ENCODE results near the gene LAMC2.
"Not testable (repeated sequence)": the region's sequence is repeated elsewhere in the genome, so short reads cannot be mapped to it uniquely, and the experiment has no call there.

Gene LAMC2

DNA sequence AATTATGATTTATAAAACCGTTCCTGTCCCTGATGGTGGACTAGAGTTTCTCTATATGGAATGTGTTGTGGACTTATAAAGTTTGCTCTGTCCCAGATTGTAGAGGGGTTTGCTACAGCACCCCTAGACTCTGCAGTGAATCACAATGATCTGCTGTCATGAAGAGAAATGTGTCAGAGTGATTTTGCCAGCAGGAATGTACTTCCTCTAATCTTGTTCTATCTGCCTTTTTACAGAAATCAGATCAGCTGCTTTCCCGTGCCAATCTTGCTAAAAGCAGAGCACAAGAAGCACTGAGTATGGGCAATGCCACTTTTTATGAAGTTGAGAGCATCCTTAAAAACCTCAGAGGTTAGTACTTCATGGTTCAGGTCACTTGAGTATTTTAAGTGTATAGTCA lies 52.0 kb downstream of the LAMC2 start:
- DNase-seq (ENCODE audit: low read depth in 2 of 2): no peak

DNA sequence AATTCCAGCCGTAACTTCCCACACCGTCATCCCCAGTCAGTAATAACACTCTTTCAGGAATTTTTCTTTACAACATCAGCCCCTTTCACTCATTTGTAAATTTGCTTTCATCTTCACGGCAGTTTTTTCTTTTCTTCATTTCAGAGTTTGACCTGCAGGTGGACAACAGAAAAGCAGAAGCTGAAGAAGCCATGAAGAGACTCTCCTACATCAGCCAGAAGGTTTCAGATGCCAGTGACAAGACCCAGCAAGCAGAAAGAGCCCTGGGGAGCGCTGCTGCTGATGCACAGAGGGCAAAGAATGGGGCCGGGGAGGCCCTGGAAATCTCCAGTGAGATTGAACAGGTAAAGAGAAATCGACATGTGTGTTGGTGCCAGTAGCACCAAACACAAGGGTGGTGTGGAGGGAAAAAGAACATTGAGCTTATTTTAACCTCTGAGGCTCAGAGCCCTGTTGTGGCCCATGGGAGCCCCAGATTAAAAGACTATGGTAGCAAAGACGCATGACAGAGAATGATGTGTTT lies 53.2 kb downstream of the LAMC2 start:
- DNase-seq (ENCODE audit: low read depth in 2 of 2): no peak

DNA sequence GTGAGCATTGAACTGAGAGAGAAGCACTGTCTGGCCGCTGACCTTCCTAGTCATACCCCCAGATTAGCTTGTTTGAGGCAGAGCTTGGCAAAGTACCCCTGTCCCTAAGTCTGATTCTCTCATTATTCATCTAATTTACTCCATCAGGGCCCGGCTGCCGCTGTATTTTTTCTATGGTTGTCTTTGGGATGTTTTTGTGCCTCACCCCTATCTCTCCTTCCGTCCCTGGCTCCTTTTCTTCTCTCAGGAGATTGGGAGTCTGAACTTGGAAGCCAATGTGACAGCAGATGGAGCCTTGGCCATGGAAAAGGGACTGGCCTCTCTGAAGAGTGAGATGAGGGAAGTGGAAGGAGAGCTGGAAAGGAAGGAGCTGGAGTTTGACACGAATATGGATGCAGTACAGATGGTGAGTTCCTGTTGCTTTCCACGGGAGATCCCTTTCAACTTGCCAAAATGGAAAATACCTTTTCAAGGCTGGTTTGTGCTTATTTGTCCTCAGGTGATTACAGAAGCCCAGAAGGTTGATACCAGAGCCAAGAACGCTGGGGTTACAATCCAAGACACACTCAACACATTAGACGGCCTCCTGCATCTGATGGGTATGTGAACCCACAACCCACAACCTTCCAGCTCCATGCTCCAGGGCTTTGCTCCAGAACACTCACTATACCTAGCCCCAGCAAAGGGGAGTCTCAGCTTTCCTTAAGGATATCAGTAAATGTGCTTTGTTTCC lies 53.9 kb downstream of the LAMC2 start:
- no peak for DNase-seq (ENCODE audit: low read depth in 2 of 2)

DNA sequence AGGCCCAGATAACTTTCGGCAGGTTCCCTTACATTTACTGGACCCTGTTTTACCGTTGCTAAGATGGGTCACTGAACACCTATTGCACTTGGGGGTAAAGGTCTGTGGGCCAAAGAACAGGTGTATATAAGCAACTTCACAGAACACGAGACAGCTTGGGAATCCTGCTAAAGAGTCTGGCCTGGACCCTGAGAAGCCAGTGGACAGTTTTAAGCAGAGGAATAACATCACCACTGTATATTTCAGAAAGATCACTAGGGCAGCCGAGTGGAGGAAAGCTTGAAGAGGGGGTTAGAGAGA lies 54.4 kb downstream of the LAMC2 start:
- DNase-seq (ENCODE audit: low read depth in 2 of 2): no peak

DNA sequence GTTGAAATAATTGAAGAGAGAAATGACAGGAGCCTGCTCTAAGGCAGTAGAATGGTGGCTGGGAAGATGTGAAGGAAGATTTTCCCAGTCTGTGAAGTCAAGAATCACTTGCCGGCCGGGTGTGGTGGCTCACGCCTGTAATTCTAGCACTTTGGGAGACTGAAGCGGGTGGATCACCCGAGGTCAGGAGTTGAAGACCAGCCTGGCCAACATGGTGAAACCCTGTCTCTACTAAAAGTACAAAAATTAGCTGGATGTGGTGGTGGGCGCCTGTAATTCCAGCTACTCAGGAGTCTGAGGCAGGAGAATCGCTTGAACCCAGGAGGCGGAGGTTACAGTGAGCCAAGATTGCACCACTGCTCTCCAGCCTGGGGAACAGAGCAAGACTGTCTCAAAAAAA lies 54.8 kb downstream of the LAMC2 start:
- not testable (repeated sequence) for DNase-seq (ENCODE audit: low read depth in 2 of 2)

DNA sequence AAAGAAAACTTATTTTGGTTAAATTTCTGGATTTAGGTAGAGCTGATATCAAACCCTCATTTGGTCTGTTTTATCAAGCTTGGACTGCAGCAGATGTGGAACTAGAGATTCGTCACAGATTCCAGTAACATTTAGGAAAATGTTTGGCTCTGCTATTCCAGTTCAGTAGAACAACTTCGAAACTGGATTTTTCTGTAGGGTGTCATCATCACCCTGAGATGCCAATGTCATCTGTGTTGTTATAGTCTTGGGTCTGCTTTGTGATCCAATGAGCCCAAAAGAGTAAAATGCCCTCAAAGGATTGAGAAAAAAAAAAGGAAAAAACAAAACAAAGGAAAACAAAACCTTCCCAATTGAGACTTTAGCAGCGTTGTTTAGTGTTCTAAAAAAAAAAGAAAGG lies 55.4 kb downstream of the LAMC2 start:
- DNase-seq (ENCODE audit: low read depth in 2 of 2): no peak

DNA sequence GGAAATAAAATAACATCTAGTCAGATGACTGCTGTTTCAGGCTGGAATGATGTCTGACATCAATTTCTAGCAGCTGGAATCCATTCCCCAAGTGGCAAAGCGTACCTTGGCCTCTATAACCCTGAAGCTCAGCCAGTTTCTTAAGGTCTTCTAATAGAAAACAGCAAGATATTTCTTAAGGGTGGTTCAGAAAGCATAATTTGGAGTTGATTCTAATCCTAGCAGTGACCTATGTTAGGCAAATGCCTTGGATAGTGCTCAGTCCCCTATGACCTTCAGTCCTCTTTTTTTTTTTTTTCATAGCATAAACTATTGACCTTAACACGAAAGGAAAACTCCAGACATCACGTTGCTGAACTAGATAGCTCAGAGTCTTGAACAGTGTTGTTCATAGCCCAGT lies 56.5 kb downstream of the LAMC2 start:
- no peak for DNase-seq (ENCODE audit: low read depth in 2 of 2)

DNA sequence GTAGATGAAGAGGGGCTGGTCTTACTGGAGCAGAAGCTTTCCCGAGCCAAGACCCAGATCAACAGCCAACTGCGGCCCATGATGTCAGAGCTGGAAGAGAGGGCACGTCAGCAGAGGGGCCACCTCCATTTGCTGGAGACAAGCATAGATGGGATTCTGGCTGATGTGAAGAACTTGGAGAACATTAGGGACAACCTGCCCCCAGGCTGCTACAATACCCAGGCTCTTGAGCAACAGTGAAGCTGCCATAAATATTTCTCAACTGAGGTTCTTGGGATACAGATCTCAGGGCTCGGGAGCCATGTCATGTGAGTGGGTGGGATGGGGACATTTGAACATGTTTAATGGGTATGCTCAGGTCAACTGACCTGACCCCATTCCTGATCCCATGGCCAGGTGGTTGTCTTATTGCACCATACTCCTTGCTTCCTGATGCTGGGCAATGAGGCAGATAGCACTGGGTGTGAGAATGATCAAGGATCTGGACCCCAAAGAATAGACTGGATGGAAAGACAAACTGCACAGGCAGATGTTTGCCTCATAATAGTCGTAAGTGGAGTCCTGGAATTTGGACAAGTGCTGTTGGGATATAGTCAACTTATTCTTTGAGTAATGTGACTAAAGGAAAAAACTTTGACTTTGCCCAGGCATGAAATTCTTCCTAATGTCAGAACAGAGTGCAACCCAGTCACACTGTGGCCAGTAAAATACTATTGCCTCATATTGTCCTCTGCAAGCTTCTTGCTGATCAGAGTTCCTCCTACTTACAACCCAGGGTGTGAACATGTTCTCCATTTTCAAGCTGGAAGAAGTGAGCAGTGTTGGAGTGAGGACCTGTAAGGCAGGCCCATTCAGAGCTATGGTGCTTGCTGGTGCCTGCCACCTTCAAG lies 57.3 kb downstream of the LAMC2 start:
- DNase-seq (ENCODE audit: low read depth in 2 of 2): no peak

DNA sequence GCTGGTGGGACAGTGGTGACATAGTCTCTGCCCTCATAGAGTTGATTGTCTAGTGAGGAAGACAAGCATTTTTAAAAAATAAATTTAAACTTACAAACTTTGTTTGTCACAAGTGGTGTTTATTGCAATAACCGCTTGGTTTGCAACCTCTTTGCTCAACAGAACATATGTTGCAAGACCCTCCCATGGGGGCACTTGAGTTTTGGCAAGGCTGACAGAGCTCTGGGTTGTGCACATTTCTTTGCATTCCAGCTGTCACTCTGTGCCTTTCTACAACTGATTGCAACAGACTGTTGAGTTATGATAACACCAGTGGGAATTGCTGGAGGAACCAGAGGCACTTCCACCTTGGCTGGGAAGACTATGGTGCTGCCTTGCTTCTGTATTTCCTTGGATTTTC lies 58.4 kb downstream of the LAMC2 start:
- no peak for DNase-seq (ENCODE audit: low read depth in 2 of 2)

DNA sequence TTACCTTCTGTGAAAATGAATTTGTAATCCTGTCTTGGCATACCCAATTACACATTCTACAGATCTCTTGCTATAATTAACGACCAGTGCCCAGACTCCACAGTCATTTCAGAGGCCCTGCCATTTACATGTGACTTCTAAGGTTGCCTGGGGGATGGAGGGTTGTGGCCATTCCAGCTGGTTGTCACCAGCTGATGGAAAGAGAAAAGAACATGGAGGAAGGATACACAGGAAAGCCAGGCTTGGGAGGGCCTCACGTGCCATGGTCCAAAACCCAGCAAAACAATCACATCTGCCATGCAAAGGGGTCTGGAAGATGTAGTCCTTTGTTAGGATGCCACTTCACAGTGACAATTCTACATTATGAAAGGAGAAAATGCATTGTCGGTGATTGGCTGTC lies 59.3 kb downstream of the LAMC2 start:
- DNase-seq (ENCODE audit: low read depth in 2 of 2): no peak

DNA sequence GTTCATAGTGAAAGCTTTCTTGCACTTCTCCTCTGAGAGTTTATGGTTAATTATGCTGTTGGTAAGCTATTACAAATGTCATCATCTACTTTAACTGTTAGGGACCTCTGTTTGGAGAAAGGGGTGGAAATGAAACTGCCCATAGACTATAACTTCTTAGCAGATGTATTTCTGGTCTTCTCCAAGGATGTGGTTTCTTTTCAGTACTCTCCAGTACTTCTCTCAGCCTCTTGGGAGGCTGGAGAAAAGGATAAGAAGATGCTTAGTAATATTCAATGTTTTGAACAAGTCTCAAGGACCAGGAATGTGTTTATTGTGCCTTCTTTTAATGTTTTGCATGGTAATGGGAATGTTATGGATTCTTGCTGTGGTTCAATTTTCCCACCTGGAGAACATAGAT lies 60.4 kb downstream of the LAMC2 start:
- no peak for DNase-seq (ENCODE audit: low read depth in 2 of 2)

DNA sequence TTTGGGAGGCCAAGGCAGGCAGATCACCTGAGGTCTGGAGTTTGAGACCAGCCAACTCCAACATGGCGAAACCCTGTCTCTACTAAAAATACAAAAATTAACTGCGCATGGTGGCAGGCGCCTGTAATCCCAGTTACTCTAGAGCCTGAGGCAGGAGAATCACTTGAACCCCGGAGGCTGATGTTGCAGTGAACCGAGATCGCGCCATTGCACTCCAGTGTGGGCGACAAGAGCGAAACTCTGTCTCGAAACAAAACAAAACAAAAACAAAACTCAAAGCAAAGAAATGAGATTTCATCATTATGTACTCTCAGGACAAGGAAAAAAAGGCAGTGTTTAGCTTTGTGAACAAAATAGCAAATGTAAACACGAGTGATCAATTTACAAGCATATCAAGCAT lies 61.0 kb downstream of the LAMC2 start:
- DNase-seq (ENCODE audit: low read depth in 2 of 2): no peak

DNA sequence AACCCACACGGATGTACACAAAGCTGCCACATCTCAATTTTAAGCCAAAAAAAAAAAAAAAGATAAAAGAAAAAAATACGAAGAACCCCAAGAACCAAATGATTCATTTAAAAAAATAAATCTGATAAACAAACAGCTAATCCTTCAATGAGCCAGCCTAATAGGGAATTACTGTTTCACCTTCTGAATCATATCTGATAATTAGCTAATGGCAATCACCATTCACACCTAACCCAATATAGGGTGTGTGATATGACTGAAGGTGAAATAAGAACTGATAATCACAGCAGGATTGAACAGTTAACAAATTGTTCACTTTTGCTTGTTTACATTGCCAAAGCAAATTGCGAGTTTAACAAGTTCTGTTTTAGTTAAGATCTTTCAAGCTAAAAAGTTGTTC lies 61.4 kb downstream of the LAMC2 start:
- DNase-seq (ENCODE audit: low read depth in 2 of 2): no peak

DNA sequence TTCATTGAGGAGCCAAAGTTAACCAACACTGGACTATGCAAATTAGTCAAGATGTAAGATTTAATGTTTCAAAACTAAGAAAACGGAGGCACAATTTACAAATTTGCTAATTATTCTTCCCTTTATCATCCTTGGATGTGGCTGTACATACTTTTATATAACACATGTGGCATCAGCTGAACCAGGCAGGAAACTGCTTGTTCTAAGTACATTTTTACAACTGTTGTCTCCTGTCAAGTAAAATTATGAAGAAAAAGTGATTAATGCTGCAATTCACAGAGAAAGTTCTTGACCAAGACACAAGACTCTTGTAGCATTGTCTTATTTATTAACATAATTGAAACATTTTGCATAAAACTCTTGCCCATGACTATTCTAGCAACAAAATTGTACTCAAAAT lies 61.9 kb downstream of the LAMC2 start:
- DNase-seq (ENCODE audit: low read depth in 2 of 2): no peak

DNA sequence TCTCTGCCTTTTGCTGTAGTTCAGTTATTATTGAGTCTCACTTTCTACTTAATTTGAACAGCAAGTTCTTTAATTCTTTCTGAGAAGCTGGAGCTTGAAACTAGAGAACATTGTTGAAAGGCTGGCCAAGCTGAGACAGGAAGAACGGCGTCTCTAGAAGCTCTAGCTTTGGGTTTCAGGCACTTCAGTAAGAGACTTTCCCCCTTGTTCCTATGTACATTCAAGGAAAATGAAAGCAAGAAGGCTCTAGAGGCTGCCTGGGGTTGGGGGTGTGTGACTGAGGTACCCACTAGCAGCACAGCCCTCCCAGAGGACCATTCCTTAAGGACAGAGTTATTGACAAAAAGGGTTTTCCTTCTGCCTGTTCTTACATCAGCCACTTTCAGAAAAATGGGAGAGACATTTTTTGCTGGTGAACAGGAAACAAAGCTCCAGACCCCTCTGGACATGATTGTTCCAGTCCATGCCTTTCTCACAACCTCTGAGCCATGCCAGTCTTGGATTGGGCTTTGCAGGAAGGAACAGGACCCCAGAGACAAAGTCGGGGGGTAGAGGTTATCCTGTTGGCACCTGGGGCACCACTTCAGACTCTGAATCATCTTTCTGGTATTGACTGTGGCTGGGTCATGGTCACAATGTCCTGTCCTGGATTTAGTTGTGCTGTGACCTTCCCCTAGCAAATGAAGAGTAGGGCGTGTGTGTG lies 63.1 kb downstream of the LAMC2 start:
- no peak for DNase-seq (ENCODE audit: low read depth in 2 of 2)

DNA sequence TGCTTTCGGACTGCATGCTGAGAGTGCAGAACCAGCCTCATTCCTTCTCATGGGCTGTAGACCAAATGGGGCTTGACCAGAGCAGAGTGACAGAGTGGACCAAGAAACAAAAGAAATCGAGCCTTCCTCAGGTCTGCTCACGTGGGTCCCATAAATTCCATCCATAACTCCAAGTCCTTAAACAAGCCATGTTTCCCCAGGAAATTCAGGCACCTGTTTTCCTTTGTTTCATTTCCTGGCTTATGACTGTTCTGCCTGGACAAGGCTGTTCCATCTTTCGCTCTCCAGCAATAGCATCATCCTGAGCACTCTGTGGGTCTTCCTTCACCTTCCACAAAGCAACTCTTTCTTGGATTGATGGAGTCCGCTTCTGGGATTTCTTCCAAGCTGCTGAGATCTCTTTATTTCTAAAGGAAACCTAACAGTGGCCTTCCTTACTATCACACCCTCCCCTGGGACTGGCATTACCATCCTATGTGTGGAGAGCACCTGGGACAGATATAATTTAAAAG lies 63.9 kb downstream of the LAMC2 start:
- DNase-seq (ENCODE audit: low read depth in 2 of 2): no peak

DNA sequence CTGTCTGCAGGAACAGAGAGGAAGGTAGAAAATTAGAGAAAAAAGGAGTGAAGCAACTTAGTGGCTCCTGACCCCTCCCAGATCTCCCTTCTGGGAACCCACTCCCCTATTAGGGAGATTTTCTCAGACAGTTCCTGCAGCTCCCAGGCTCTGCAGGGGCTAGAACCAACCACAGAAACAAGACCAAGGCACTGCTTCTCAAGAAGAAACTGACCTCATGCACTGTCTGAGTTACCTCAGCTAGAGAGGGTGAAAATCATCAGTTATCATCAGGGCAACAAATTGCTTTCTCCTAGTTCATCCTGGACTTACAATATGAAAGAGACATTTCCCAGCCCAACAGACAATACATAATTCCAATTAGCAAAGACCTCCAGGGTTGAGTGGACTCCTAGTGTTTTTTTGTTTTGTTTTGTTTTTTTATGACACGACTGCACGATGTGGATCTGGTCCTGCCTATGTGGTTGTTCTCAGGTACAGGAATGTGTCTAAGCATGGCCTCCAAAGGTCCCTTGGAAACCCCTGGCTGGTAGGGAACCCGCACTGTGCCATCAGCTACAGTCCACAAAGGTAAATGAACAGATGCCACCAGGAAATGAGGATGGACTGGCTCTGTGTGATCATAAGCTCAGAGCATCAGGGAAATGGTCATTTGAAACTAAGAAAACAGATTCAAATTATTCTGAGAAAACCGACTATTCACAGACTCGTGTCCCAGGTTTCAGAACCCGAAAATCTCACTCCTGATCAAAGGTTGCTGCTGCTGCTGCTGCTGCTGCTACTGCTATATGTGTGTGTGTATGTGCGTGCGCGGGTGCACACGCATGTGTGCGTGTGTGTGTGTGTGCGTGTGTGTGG lies 65.3 kb downstream of the LAMC2 start:
- no peak for DNase-seq (ENCODE audit: low read depth in 2 of 2)

DNA sequence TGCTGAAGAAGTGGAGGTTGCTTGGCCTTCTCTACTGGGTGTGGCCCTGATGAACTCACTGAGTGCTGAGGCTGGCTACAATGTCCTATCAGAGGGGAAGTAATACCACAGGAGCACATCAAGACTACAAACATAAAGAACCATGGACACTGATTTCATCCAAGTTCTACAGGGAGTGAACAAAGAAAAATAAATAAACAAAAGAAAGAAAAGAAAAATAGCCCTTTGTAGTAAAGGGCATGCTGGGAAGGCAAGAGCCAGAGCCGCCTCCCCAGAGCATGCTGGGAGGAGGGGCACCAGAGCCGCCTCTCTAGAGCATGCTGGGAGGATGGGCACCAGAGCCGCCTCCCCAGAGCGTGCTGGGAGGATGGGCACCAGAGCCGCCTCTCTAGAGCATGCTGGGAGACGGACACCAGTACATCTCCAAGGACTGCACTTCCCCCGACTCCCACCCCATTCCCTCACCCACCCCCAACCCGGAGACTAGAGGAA lies 65.9 kb downstream of the LAMC2 start:
- no peak for DNase-seq (ENCODE audit: low read depth in 2 of 2)

DNA sequence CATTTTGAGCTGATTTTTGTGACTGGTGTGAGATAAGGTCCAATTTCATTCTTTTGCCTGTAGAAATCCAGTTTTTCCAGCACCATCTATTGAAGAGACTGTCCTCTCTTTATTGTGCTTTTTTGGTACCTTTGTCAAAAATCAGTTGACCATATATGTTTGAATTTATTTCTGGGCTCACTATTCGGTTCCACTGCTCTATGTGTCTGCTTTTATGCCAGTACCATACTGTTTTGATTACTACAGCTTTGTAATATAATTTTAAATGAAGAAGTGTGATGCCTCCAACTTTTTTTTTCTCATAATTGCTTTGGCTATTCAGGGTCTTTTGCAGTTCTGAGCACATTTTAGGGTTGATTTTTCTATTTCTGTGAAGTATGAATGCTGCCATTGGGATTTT lies 69.0 kb downstream of the LAMC2 start:
- DNase-seq (ENCODE audit: low read depth in 2 of 2): no peak

DNA sequence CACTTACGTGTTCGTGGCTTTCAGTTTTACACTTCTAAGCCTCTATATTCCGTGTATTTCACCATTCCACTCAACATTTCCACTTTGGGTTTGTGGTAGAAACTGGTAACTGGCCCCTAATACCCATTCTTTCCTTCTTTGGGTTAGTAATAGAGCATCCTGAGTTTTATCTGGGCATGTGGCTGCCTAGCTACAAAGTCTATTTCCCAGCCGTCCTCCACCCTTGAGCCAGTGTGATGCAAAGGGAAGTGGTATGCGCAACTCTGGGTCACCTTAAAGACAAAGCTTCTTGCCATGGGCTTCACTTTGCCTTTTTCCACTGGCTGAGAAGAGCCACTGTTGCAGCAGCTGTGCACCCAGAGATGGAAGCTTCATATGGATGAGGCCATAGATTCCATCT lies 73.9 kb downstream of the LAMC2 start:
- DNase-seq (ENCODE audit: low read depth in 2 of 2): no peak

DNA sequence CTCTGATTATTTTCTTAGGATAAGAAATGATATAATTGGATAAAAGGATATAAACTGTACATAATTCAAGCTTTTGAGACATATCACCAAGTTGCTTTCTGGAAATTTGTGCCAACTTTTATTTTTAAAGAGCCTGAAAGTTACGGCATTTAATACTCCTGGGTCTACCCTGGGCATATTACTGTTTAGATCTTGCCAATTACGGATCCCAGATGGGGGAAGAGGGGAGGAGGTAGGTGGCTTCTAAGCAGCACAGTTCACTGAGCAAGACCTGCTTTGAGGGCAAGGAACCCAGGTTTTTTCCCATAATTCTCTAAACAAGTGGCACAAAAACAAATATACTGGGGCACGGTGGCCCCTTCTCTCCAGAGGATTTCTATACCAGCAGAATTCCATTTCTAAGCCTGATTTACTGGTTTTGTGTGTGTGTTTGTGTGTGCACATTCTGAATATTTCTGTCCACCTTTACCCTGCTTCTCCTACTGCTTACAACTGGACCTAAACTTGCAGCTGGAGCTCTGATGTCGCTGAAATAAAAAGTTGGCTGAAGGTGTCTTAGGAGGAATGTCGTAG lies 76.7 kb downstream of the LAMC2 start:
- DNase-seq (ENCODE audit: low read depth in 2 of 2): no peak
